HL-60 (cell line): Measurements from ENCODE around the gene CREB5.

ENCODE experiments used
- POLR2AphosphoS5 ChIP-seq: IDR thresholded peaks from 2 replicates; pipeline ENCODE4 v1.6.1; 2012; ENCODE audit warnings: low read depth
- TF ChIP-seq, protein P1 (sequence below): IDR thresholded peaks from one replicate; pipeline ENCODE4 v1.5.1; 2011; ENCODE audit warnings: low read length, control low read depth, inconsistent platforms; ENCODE audit not compliant: insufficient read depth

DNA sequence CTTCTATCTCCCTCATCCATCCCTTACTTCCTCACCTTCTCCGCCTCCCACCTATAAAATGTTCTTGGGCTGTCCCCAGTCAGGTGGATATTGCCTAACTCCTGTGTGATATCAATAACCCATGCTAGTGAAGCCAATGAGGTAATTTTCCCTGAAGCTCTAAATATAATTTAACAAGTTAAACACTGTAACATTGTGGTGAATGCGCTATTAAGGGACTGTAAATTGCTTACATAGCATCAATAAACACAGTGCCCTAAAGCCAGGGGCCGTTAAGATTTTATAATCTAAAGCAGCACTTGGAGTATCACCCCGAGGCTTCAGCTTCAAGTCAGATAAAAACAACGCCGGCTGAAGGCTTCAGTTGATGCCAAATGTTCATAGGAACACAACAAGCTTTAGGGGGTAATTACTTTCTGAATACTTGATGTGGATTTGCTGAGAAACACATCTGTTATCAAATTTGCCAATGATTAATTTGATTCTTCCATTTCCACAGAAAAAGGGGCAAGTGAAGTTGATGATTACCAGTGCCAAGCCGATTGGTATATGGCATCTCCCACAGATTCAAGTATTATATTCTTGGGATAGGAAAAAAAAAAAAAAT, 138.4 kb downstream of the CREB5 start:
- TF ChIP-seq, protein P1, sequence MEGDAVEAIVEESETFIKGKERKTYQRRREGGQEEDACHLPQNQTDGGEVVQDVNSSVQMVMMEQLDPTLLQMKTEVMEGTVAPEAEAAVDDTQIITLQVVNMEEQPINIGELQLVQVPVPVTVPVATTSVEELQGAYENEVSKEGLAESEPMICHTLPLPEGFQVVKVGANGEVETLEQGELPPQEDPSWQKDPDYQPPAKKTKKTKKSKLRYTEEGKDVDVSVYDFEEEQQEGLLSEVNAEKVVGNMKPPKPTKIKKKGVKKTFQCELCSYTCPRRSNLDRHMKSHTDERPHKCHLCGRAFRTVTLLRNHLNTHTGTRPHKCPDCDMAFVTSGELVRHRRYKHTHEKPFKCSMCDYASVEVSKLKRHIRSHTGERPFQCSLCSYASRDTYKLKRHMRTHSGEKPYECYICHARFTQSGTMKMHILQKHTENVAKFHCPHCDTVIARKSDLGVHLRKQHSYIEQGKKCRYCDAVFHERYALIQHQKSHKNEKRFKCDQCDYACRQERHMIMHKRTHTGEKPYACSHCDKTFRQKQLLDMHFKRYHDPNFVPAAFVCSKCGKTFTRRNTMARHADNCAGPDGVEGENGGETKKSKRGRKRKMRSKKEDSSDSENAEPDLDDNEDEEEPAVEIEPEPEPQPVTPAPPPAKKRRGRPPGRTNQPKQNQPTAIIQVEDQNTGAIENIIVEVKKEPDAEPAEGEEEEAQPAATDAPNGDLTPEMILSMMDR: no peak
- no peak for TF ChIP-seq POLR2AphosphoS5
